Bone marrow (tissue), 2 donors: ENCODE results near the gene IFITM2.
"Not testable (repeated sequence)": the region's sequence is repeated elsewhere in the genome, so short reads cannot be mapped to it uniquely, and the experiment has no call there.

Experiments used
- DNase-seq, 2 donors: peaks; one replicate each; lab custom pipeline; 2025; lab: John Stamatoyannopoulos, UW

Gene IFITM2

DNA sequence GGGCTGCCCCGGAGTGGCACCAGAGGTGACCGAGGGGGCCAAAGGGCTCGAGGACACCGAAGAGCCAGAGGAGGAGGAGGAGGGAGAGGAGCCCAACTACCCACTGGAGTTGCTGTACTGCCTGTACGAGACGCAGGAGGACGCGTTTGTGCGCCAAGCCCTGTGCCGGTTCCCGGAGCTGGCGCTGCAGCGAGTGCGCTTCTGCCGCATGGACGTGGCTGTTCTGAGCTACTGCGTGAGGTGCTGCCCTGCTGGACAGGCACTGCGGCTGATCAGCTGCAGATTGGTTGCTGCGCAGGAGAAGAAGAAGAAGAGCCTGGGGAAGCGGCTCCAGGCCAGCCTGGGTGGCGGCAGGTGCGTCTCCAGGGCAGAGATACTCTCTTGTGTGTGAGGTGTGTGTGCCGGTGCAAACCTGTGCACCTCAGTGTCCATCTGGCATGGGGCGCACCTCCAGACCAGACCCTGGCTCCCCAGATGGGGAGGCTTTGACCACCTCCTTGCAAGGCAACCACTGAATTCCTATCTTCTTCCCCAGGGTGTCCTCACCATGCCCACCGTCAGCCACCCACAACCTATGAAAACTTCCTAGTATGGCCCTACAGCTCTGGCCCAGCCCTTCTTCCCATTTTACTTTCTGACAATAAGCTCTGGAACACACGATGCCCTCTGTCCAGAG is 26.0 kb upstream of the IFITM2 start:
- no peak for DNase-seq

DNA sequence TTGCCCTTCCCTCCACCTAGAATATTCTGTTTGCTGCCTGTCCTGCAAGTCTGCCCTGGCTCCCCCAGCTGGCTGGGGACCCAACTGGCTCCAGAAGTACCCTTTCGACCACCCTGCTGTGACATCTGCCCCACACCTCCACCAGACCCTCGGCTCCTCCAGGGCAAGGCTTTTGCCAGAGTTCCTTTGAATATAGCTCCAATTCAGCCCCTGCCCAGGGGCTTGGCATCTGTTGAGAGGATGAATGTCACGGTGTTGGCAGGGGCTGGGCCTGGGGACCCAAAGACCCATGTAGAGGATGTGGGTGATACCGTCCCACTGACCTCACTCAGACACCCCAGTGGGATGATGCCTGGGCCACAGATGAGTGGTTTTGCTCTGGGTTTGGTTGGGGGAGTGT is 25.4 kb upstream of the IFITM2 start:
- DNase-seq: no peak

GRCh38 chr11:282630-283360 is 24.8 kb upstream of the IFITM2 start:
- no peak for DNase-seq

- no peak for DNase-seq
These were observed 24.1 kb upstream of the IFITM2 start for GRCh38 chr11:283405-284104.

DNA sequence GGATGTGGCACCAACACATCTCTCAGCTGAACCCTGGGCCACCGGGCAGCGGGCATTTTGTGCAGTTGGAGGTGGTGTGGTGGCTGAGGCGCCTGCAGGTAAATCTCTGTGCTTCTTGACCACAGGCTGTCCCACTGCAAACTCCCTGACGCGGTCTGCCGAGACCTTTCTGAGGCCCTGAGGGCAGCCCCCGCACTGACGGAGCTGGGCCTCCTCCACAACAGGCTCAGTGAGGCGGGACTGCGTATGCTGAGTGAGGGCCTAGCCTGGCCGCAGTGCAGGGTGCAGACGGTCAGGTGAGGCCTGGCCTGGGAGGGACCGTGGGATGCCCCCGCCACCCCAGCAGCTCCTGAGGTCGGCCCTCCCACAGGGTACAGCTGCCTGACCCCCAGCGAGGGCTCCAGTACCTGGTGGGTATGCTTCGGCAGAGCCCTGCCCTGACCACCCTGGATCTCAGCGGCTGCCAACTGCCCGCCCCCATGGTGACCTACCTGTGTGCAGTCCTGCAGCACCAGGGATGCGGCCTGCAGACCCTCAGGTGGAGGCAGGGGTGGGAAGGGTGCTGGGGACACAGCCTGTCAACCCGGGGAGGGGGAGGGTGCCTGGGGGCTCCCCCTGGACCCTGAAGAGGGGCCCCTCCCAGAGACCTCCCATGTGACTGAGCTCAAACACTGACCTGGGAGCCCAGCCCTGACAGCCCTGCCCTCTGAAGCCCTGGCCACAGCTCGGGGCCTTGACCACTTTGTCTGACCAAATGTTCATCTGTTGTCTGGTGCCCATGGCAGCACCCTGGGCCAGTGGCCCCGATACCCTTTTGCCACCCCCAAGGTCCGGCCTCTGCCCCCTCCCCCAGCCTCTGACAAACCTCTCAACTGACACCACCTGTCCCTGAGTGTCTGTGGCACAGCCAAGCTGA is 23.3 kb upstream of the IFITM2 start:
- no peak for DNase-seq

DNA sequence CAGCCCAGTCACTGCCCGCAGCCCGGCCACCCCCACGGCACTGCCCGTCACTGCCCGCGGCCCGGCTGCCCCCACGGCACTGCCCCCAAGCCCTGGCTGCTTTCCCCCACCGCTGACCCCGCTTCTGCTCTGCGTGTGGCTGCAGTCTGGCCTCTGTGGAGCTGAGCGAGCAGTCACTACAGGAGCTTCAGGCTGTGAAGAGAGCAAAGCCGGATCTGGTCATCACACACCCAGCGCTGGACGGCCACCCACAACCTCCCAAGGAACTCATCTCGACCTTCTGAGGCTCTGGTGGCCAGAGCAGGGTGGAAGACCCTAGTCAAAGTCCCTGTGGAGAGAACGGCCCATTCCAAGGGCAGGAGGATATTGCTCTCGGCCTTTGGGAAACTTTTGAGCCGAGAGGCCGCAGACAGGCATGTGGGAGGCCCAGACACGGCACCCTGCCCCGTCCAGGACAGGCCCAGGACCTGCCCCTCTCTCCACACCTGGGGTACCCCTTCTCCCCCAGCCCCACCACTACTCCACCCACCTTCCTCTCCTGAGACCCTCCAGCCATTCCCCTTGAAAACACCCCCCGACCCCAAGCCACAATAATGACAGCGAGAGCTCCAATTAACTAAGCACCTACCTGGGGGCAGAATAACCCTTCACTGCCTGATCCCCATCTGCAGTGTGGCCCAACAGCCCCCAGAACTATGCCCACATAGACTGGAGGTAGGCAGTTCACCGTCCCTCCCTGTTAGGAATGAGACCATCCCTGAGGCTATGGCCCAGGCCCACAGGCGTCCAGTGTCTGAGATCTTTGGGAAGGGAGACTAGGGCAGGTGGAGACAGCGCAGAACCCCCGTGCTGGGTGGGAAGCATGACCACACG is 22.4 kb upstream of the IFITM2 start:
- no peak for DNase-seq

DNA sequence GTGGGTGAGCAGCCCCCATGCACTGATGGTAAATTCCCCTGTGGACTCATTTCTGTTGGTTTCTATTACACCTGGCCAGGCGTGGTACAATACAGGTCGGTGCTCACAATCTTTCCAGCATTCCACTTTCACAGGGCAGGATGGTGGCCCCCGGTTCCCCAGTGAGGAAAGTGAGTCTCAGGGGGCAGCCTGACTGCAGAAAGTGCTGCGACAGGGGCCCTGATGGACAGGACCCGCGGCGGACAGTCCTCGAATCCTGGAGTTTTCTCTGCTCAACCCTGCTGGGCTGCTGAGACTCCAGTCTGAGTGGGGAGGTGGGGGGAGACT is 21.8 kb upstream of the IFITM2 start:
- DNase-seq: no peak

DNA sequence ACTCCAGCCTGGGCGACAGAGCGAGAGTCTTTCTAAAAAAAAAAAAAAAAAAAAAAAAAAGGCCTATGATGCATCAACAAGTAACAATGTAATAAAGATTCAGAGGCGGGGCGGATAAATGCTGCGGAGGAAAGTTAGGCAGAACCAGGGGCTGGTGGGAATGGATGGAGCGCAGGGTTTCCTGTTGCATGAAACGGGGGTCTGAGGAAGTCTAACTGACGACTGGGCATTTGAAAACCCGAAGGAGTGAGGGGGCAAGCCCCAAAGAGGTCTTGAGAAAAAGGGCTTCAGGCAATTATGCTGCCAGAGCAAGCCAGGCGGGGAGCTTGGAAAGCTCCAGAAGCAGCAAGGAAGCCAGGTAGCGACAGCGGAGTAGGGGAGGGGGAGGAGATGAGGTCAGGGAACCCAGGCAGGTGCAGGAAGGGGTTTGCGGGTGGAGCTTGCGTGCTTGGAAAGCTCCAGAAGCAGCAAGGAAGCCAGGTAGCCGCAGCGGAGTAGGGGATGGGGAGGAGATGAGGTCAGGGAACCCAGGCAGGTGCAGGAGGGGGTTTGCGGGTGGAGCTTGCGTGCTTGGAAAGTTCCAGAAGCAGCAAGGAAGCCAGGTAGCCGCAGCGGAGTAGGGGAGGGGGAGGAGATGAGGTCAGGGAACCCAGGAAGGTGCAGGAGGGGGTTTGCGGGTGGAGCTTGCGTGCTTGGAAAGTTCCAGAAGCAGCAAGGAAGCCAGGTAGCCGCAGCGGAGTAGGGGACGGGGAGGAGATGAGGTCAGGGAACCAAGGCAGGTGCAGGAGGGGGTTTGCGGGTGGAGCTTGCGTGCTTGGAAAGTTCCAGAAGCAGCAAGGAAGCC is 20.4 kb upstream of the IFITM2 start:
- DNase-seq: not testable (repeated sequence)

GRCh38 chr11:287821-288477 is 19.7 kb upstream of the IFITM2 start:
- DNase-seq: no peak

DNA sequence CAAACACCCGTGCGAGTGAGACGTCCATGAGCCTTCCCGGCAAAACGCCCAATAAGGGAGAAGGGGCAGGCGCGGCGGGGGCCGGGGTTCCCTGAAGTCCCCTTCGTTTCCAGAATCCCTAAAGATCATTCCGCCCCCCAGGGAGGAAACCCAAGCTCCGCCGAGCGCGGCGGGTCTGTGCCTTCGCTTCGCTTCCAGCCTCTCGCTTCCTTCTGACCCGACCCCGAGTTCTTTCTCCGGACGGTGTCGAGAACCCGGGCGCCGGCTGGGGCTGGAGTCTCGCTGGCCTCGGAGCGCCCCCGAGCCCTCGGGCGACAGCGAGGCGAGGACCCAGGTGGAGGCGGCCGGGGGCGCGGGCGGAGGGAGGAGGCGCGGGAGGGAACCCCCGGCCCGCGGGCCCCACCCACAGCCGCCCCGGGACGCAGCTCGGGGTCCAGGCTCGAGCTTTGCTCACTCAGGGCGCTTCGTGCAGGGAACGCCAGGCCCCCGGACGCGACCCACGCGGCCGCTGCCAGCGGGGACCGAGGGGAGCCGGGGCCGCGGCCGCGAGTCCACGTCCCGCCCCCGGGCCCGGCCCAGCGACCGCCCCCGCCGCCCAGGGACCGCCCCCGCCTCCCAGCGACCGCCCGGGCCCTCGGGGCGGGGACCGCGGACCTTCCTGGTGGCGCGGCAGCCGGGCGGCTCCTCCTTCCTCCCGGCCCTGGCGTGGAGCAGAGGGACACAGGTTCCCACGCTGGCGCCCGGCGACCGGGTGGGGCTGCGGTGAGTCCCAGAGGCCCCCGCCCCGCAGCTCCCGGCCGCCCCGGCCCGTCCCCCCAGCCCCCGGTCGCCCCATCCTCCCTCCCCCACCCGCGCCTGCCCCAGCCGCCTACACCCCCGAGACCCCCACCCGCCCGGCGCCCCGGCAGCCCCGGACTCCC is 18.9 kb upstream of the IFITM2 start, which contains the start of gene PGGHG:
PGGHG (plus strand) TSS at position 649 of the 920 bp plus-strand sequence. CDS start 691 bp downstream, outside the sequence.
- no peak for DNase-seq

DNA sequence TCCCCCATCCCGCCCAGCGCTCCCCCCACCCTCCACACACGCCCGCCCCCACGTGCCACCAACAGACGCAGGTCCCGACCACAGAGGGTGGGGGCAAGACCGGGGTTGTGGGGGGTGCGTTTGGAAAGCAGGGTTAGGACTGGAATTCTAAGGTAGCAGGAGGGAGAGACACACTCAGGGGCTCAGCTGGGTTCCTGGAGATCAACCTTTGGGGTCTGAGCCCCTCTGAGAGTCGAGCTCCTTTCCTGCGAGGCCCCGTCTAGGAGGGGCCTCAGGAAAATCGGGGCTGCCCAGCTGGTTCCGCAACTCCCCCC is 18.3 kb upstream of the IFITM2 start:
- DNase-seq: no peak

GRCh38 chr11:289712-290620 is 17.6 kb upstream of the IFITM2 start:
- no peak for DNase-seq

- DNase-seq: no peak
These were observed 16.9 kb upstream of the IFITM2 start for GRCh38 chr11:290621-291231.

DNA sequence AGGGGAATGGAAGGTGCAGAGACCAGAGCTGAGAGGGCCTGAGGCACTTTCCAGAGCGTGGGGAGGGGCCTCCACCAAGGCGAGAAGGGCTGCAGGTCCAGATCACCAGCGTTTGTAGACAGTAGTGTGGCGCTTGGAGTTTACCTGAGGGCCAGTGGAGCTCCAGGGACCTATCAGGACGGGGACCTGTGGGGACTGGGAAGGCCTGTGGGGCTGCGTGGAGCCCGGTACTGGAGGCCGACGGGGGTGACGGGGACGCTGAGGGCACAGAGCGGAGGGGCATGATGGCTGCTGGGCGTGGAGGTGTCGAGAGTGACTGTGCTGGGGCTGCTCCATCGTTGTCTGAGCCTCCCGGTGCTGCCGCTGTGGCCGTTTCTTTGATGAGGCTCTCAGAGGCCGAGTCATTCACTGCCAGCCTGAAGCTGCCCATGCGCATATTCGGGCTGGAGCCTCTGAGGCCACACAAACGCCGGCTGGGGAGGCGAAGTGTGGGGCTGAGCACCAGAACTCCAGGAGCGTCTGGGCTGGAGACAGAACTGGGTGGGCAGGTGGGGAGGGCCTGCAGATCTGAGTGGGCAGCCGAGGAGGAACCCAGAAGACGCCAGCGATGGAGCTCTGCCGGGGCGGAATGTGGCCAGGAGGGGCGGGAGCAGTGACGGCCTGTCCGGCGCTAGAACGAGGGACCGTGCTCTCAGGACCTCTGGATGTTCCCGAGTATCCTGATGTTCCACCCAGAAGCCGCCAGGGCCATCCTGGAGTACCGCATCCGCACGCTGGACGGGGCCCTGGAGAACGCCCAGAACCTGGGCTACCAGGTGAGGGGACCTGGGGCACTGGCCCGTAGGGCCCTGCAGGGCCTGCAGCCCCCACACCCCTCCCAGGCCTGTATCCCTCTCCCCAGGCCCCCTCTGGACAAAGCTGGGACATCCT is 16.1 kb upstream of the IFITM2 start:
- no peak for DNase-seq

DNA sequence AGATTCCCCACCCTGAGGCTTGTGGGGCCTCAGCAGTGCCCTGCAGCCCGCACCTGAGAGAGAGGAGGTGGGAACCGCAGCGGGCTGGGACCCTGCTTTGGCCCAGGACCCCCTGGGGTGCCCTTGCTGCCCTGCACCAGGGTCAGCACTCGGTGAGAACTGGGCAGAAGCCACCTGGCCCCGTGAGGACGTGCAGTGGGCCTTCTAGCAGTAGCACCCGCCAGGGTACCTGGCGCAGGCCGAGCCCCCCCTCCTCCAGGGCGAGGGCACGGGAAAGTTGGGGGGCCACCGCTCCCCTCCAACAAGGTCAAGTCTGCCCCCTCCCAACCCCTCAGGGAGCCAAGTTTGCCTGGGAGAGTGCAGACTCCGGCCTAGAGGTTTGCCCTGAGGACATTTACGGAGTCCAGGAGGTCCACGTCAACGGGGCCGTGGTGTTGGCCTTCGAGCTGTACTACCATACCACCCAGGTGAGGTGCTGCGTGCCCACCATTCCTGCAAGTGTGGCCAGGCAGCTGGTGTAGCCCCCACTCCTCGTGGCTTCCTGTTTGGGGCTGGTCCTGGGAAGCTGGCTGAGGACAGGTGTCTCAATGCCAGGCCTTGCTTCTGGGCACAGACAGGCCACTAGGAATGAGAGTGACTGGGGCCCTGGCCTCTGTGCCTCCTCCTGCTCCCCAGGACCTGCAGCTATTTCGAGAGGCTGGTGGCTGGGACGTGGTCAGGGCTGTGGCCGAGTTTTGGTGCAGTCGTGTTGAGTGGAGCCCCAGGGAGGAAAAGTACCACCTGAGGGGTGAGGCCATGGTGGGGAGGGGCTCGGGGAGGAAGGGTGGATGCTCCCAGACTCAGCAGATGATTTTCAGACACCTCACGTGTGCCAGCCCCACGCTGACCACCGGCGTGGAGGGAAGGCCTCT is 15.2 kb upstream of the IFITM2 start:
- no peak for DNase-seq
